Stromal cell of bone marrow (primary cell): ENCODE results near the gene SLC4A4.
A peak's percentile ranks its signal among the peaks of the same experiment; 100 is the strongest.

Experiments
- DNase-seq: peaks from one replicate; pipeline ENCODE4 v3.0.0-alpha.2; 2012; ENCODE audit warnings: low read depth

SLC4A4 gene

DNA sequence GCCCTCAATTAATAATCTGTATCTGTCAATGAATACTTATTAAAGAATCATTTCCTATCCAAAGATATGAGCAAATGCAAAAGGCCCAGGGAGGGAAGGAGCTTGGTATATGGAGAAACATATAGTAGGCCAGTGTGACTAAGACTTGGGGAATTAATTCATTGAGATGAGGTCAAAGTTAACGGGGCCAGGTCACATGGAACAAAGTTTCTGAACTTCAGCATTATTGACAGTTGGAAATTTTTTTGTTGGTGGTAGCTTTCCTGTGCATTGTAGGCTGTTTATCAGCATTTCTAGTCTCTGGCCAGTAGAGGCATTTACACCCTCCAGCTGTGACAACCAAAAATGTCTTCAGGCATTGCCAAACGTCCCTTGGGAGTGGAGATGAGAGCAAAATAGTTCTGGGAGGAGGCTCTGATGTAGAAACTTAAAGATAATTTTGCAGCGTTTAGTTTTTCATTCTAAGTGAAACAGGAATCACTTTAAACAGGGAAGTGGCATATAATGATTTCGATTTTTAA, 202.0 kb downstream of the SLC4A4 start:
- no peak for DNase-seq

DNA sequence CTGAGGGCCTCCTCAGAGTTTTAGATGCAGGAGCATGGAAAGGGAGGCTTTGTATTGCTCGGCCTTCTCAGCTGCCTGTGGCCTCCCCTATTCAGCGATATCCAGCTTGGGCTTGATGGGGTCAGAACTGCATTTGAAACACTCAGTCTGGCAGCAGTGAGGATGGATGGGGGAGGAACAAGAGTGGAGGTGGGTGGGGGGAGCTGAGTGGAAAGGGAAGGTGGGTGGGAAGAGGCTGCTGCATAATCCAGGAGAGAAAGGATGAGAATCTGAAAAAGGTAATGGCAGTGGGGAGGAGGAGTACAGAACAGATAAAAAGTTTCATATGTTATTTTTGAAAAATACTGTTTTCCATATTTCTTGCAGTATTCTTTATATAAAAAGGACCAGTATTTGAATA, 202.7 kb downstream of the SLC4A4 start:
- DNase-seq: no peak

DNA sequence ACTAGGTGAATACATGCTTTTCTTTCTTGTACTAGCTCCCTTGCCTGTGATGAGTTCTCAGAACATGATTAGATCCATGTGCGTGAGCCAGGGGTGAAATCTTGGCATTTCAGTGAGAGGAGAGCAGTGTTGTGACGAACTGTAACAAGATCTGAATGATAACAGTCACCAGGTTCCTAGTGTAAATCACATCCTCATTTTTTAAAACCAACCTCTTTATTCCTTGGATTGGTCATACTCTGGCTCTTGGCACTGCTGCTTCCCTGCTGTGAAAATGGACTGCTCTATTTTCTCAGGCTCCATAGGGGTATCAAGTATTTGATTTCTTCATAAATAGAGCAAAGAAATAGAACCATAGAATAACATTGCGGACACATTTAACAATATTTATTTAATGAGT, 206.3 kb downstream of the SLC4A4 start:
- peak; percentile 94 for DNase-seq

GRCh38 chr4:71549516-71550160, 210.8 kb downstream of the SLC4A4 start:
- DNase-seq: no peak

DNA sequence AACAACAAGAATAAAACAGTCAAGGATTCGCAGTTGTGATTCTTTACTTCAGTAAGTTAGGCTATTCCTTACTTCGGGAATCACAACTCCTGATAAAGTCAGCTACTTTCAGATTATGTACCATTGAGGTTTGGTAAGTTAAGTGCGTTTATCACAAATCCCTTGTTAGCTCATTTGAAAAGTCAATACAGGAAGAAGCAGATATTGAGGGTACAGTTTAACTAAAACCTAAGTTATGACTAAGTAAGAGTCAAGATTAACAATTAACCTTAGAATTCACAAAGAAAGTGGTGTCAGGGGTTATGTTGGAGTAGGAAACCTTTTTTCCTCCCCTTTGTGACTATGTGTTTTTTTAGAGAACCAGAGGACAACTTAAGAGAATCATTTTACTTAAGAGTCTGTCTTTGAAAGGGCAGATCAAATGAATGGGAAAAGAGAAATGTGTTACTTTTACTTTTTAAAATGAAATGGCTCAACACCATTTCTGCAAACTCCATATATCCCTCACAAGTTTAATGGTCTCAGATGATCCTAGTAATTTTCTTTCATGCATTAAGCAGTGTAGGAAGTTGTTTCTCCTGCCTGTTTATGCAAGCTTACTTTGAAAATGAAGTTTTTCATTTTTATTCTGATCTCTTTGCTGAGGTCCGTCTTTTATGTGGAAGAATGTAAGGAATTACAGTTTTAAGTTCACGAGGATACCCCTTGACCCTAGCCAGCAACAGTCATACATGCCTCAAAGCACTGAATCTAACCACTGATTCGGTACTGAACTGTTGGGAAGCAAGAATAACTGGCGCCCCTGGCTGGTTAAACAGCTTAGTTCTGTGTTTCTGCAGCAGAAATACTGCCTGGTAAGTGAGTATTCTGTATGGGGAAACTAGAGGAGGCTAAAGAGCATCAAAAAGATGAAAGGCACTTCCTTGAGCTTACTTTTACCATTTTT, 211.7 kb downstream of the SLC4A4 start:
- peak; percentile 44 for DNase-seq

DNA sequence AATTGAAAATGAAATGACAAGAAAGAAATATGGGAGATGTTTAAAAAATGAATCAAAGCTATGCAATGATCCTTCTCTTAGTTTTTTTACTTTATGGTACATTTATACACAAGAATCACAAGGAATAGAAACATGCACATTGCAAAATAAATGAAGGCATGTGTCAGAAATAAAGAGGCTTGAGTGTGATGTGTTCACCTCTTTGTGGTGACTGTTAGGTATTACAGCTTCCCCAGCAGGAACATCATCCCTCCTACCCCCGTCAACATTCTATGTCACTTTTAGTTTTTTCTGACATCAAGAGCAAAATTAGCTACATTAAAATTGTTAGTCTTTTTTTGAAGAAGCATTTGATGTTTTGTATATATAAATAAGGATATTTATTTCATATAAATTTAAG, 214.8 kb downstream of the SLC4A4 start:
- DNase-seq: peak; percentile 39

- DNase-seq: no peak
Measured at GRCh38 chr4:71554025-71554424, 215.2 kb downstream of the SLC4A4 start.

GRCh38 chr4:71558248-71558647, 219.4 kb downstream of the SLC4A4 start:
- DNase-seq: no peak

DNA sequence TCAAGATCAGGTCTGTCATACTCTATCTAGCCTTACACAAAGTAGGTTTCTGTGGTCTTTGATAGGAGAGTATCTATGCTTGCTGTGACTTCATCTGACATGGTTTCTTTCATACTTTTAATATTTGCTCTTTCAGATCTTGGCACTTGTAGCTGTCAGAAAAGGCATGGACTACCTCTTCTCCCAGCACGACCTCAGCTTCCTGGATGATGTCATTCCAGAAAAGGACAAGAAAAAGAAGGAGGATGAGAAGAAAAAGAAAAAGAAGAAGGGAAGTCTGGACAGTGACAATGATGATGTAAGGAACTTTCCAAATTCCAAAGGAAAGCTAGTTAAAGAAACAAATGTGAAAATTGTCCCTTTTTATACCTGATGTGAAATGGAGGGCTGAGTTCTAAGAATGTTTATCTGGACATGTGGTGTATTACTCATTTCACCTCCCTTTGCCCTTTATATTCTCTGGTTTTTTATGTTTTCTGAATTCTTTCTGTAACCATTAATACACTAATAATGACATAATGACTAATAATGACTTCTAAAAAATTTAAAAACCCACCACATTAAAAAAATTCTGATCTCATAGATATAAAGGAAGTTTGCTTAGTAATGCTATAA, 221.2 kb downstream of the SLC4A4 start:
- DNase-seq: no peak

- DNase-seq: no peak
Measured at GRCh38 chr4:71564775-71565174, 226.0 kb downstream of the SLC4A4 start.

DNA sequence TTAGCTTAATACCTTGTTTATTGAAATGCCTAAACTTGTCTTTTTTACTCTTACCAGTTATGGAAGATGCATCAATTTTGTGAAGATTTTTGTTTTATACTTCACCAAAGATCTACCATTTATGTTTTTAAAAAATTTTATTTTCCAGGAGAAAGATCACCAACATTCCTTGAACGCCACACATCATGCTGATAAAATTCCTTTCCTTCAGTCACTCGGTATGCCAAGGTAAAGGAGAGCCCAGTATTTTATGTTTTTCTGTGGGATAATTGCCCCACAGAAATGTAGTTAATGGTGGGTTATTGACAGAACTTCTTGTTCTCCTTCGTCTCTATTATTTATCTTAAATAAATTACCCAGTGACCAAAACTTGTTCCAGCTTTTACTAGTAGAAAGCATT, 228.0 kb downstream of the SLC4A4 start:
- DNase-seq: no peak

DNA sequence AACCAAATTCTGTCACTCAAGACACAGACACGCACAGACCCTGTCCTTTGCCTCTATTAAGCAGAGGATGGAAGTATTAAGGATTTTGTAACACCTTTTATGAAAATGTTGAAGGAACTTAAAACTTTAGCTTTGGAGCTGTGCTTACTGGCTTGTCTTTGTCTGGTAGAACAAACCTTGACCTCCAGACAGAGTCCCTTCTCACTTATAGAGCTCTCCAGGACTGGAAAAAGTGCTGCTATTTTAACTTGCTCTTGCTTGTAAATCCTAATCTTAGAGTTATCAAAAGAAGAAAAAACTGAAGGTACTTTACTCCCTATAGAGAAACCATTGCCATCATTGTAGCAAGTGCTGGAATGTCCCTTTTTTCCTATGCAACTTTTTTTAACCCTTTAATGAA, 229.3 kb downstream of the SLC4A4 start:
- DNase-seq: no peak

GRCh38 chr4:71570492-71570891, 231.7 kb downstream of the SLC4A4 start:
- DNase-seq: no peak

DNA sequence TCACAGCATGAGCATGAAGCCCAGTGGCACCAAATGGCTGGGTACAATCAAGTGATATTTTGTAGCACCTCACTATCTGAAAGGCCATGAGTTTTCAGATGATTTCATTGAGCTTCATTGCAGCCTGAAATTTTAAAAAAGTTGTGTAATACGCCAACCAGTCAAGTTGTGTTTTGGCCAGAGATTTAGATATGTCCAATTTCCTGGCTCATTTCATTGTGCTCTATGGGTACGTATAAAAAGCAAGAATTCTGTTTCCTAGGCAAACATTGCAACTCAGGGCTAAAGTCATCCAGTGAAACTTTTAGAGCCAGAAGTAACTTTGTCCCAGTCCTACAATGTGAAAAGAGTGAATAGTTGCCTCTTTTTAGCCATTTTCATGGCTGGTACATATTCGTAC, 232.5 kb downstream of the SLC4A4 start:
- DNase-seq: no peak

DNA sequence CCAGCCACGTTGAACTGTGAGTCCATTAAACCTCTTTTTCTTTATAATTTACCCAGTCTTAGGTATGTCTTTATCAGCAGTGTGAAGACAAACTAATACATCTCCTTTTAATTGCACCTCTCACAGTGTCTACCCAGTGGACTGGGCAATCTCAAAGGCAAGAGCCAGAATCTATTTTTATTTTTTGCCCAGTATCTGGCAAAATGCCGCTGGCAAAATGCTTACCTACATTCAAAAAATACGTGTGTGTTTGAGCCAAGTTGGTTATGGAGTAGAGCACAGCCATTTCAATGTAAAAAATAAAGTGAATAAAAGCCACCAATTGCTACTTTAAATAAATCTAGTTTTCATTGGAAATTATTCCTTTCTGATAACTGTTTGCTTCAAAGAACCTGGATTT, 245.2 kb downstream of the SLC4A4 start:
- DNase-seq: no peak

DNA sequence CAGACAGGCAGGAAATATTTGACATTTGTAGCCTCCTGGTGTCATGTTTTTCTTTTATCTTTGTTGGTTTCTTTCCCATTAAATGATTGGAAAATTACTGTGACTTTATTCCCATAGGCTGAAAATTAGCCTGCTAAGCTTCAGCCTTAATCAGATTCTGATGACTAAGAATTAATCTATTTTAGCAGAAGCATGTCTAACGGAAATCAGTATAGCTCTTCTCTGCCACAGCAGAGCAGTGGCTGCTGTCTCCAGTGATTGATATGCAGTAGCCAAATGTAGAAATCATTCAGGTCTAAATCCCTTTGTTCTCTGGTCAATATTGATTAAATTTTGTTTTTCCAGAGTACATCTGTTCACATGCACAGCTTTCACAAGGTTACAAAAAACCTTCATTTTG, 245.8 kb downstream of the SLC4A4 start:
- no peak for DNase-seq

GRCh38 chr4:71586087-71586763, 247.4 kb downstream of the SLC4A4 start:
- DNase-seq: no peak

- no peak for DNase-seq
Measured at GRCh38 chr4:71587995-71588394, 249.2 kb downstream of the SLC4A4 start.

DNA sequence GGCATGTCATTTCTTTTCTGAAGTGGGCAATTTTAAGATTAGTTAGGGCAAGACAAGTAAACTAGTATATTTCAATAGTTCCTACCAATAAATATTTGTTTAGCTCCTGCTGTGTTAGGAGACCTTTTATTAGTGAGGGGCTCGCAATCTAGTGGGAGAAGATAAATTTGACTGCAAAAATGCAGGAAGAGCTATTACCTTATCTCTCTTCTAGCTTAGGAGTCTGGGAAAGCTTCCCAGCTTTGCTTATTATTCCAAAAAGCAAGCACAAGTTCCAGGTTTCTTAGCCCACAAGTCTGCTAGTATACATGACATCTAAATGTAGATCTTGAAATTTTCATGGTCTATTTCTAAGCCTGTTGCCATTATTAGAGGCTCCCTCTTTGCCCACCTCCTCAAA, 254.0 kb downstream of the SLC4A4 start:
- no peak for DNase-seq

DNA sequence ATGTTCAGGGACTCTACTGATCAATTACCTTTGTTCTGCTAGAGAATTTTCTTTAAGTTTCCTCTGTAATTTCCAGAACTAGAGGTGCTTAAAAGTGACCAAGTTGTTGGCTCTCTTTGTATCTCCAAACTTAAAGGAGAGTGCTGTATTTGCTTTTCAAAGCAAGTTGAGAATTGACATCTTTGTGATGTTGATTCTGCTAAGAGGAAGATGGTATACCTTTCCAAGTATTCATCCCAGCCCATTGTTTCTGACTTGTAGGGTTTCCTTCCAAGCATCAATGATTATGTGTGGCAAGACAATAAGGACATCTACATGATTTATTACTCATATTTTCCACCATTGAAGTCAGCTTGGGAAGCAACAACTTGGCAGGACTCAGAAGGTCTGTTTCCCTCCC, 254.5 kb downstream of the SLC4A4 start:
- no peak for DNase-seq

DNA sequence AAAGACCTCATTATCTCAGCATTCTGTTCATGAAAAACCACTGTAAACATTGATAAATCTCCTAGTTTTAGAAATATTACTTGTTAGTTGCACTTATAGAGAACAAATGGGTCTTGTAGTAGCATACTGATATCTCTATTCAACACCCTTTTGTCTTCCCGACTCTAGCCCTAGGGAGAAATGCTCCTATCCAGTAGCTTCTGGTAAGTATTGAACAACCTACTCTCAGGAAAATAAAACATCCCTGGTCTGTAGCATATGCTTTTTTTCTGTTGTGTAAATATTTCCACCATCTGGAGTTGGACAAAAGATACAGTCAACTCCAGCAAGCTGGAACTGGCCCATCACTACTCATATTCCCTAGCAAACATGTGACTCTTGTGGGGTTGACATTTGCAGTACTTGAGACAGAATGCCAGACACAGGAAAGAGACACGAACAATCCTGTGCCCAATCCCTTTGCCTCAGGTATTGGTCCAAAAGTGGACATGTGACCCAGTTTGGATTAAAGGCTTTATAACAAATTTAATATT, 256.8 kb downstream of the SLC4A4 start:
- DNase-seq: no peak

DNA sequence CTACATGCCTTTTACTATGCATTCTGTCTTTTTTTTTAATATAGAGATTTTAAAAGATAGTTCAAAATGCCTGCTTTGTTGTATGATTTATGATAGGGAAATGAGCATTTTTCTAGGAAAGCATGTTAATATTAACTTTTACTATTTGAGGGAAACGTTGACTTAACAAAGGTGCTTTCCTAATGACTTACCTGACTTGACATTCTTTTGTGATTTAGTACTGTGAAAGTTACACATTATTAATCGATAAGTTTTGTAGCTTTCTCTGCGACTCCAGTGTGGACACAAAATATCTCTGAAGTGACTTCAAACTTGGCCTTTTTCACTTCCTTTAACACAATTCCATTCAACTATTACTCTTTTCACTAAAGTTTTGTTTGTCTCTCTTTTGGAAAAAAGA, 260.8 kb downstream of the SLC4A4 start:
- DNase-seq: no peak
